ENCODE results near the gene PDLIM5. TPM values are rescaled to one million over a fixed set of nuclear protein-coding genes. Genes with fewer than 3 reads are reported as not detected.
"Not testable (repeated sequence)": the region's sequence is repeated elsewhere in the genome, so short reads cannot be mapped to it uniquely, and the experiment has no call there.

Gene PDLIM5
- total RNA-seq, 4 donors from 2014 or later, result 90.5 to 148 (median 115) TPM

DNA sequence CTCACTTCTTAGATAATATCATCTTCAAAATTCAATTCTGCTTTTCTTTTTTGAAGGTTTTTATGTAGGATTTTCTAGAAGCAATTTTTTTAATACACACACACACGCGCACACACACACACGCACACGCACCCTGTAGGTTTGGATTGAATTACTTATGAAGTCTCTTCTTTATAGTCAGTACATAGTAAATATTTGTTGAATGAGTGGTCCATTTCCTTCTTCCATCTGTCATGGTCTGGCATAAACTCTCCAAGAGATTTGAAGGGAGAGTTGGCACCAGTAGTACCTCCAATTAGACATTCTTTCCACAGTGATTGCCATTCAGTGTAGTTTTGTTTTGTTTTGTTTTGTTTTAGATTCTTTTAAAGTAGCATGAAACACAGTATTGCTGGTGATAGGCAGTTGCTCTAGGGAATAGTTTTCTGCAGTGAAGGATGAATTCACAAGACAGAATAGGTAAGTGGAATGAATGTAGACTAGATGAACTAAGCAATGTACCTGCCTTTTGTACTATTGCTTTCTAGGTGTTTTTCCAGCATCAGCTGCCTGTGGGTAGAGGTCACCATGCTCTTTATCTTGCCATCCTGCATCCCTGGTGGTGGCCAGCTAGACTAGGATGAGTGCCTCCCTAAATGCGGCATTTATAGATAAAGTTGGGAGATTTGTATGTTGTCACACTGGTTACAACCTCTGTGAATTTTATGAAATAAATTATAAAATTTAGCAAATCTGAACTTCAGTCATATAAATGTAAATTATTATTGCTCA lies 20.5 kb downstream of the PDLIM5 start:
- Histone ChIP-seq H3K4me1 (peaks cover 23% of the 10 kb centered on the region), H3K27ac (no peak overlapping the region), H3K4me3 (no peak overlapping the region), H3K36me3 (no peaks in the 10 kb centered on the region), H3K27me3 (no peaks in the 10 kb centered on the region), H3K9me3 (no peaks in the 10 kb centered on the region)
- TF ChIP-seq POLR2A (IDR thresholded peaks at IDR 0.05) (no peak), POLR2AphosphoS5 (IDR thresholded peaks at IDR 0.05) (no peak), EP300 (IDR thresholded peaks at IDR 0.05) (no peak)
- TF ChIP-seq, protein P1, sequence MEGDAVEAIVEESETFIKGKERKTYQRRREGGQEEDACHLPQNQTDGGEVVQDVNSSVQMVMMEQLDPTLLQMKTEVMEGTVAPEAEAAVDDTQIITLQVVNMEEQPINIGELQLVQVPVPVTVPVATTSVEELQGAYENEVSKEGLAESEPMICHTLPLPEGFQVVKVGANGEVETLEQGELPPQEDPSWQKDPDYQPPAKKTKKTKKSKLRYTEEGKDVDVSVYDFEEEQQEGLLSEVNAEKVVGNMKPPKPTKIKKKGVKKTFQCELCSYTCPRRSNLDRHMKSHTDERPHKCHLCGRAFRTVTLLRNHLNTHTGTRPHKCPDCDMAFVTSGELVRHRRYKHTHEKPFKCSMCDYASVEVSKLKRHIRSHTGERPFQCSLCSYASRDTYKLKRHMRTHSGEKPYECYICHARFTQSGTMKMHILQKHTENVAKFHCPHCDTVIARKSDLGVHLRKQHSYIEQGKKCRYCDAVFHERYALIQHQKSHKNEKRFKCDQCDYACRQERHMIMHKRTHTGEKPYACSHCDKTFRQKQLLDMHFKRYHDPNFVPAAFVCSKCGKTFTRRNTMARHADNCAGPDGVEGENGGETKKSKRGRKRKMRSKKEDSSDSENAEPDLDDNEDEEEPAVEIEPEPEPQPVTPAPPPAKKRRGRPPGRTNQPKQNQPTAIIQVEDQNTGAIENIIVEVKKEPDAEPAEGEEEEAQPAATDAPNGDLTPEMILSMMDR (IDR thresholded peaks at IDR 0.05), result no peak
- 85% methylated on average over 5 of the region's 5 CpGs for WGBS
- no peak for DNase-seq (ENCODE audit: low spot score in 2 of 2)

DNA sequence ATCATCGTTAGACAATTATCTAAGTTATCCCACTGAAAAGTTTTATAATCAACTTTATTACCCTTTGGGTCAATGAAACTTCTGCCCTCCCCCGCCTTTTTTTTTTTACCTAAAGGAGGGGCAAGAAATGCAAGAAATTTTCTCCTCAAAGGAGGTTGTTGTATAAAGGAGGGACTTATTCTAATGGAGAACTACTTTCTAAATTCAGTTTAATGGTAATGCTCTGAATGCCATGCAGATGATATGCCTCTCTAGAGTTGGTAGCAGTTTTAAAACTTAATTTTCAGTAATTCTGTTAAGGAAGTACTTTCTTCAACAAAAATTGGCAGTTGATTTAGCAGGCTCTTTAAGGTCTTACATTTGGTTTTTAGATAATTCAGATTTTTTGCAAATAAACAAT lies 23.3 kb downstream of the PDLIM5 start:
- H3K27ac ChIP-seq, result no peak overlapping the region
- TF ChIP-seq POLR2AphosphoS5 (IDR thresholded peaks at IDR 0.05), result no peak
- TF ChIP-seq POLR2A (IDR thresholded peaks at IDR 0.05), result no peak
- TF ChIP-seq EP300 (IDR thresholded peaks at IDR 0.05), result no peak
- TF ChIP-seq, protein P1 (IDR thresholded peaks at IDR 0.05), result no peak

DNA sequence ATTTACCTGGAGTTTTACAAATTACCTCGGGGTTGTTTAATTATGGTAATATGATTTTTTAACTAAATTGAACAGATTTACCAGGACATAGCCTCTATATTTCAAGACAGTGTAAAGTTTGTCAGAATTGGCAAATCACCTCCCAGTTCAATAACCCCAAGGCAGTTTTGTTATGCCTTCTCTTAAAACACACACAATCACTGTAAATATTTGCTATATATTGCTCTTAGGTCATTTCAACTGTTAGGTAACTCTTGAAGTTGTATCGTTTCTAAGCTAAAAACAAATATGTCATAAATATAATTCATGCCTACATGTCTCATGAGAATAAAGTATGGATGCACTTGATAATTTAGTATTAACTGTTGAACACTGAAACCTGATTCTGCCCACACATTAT lies 24.1 kb downstream of the PDLIM5 start:
- peaks cover 29% of the 10 kb centered on the region for H3K4me1 ChIP-seq
- no peaks in the 10 kb centered on the region for H3K9me3 ChIP-seq
- H3K4me3 ChIP-seq, result no peak overlapping the region
- no peak overlapping the region for H3K27ac ChIP-seq
- TF ChIP-seq POLR2A (IDR thresholded peaks at IDR 0.05) (no peak), EP300 (IDR thresholded peaks at IDR 0.05) (no peak), POLR2AphosphoS5 (IDR thresholded peaks at IDR 0.05) (no peak)
- H3K36me3 ChIP-seq, result no peaks in the 10 kb centered on the region
- 73% methylated on average over 2 of the region's 2 CpGs for WGBS
- H3K27me3 ChIP-seq, result no peaks in the 10 kb centered on the region
- no peak for DNase-seq (ENCODE audit: low spot score in 2 of 2)

More for the DNA sequence above, 23.3 kb downstream of the PDLIM5 start:
- Histone ChIP-seq H3K9me3 (no peaks in the 10 kb centered on the region), H3K27me3 (no peaks in the 10 kb centered on the region), H3K4me3 (no peak overlapping the region), H3K4me1 (peaks cover 23% of the 10 kb centered on the region), H3K36me3 (no peaks in the 10 kb centered on the region)
- no peak for DNase-seq (ENCODE audit: low spot score in 2 of 2)
- WGBS, result 93% methylated on average over 2 of the region's 2 CpGs

DNA sequence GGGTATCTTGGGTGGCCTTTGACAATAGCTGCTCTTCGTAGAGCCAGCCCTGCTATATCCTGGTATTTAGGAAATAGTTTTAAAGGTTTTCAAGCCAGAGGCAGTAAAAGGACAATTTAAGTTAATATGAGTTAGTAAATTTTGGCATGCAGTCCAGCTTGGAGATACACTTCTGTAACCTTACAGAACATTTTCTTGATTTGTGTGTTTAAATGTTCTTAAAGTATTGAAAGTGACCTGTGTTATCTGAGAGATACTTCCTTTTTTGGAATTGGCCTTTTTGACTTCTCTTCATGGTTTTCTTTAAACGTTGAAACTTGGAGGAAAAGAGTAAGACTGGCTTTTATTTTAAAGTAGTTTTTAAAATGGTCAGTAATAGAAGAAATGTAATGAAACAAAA lies 25.5 kb downstream of the PDLIM5 start:
- 22% methylated on average over 2 of the region's 2 CpGs for WGBS
- TF ChIP-seq POLR2AphosphoS5 (IDR thresholded peaks at IDR 0.05) (no peak), POLR2A (IDR thresholded peaks at IDR 0.05) (no peak), EP300 (IDR thresholded peaks at IDR 0.05) (no peak)
- TF ChIP-seq, protein P1 (IDR thresholded peaks at IDR 0.05), result no peak
- Histone ChIP-seq H3K36me3 (no peaks in the 10 kb centered on the region), H3K9me3 (no peaks in the 10 kb centered on the region), H3K27me3 (no peaks in the 10 kb centered on the region), H3K4me1 (peaks cover 29% of the 10 kb centered on the region), H3K4me3 (no peak overlapping the region), H3K27ac (no peak overlapping the region)
- no peak for DNase-seq (ENCODE audit: low spot score in 2 of 2)

DNA sequence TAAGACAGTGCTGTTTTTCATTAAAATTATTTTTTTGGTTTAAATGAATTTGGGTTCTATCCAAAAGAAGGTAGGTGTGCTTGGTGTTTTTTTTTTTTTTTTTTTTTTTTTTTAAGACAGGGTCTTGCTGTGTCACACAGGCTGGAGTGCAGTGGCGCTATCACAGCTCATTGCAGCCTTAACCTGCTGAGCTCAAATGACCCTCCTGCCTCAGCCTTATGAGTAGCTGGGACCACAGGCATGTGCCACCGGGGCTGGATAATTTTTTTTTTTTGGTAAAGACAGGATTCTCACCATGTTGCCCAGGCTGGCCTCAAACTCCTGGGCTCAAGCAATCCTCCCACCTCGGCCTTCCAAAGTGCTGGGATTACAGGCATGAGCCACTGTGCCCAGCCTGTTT lies 27.1 kb downstream of the PDLIM5 start:
- H3K27ac ChIP-seq; H3K4me3 ChIP-seq; DNase-seq (ENCODE audit: low spot score in 2 of 2); H3K9me3 ChIP-seq; H3K36me3 ChIP-seq; H3K27me3 ChIP-seq: not testable (repeated sequence)
- peaks cover 26% of the 10 kb centered on the region for H3K4me1 ChIP-seq
- 73% methylated on average over 3 of the region's 3 CpGs for WGBS

DNA sequence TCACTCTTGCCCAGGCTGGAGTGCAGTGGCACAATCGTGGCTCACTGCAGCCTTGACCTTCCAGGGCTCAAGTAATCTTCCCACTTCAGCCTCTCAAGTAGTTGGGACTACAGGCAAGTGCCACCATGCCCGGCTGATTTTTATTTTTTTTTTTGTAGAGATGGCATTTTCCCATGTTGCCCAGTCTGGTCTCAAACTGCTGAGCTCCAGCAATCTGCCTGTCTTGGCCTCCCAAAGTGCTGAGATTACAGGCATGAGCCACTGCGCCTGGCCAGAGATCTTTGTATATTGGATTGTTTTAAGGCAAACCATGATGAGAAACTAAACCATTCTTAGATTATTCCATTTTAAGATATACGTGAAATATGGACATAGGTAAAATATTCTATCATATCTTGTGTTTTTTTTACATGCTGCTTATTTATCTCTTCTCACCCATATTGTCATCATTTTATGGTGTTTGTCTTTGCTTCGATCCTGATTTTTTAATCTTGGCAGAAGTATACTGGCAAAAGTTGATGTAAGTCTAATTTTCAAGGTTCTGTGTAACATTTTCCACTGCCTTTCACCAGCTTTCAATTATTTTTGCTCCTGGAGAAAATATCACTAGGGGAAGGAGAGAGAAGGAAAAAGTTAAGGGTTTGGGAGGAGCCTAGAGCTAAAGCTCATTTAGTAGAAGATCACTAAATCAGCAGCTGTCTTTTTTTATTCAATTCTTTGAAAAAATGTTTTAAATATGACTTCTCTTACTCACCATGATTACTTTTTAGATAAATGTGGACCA lies 27.8 kb downstream of the PDLIM5 start:
- Histone ChIP-seq H3K4me1 (peaks cover 26% of the 10 kb centered on the region), H3K36me3 (no peaks in the 10 kb centered on the region), H3K4me3 (no peak overlapping the region), H3K9me3 (no peaks in the 10 kb centered on the region), H3K27ac (peak overlapping the region; percentile 10), H3K27me3 (no peaks in the 10 kb centered on the region)
- 76% methylated on average over 5 of the region's 5 CpGs for WGBS
- TF ChIP-seq, protein P1 (IDR thresholded peaks at IDR 0.05), result no peak
- no peak for TF ChIP-seq EP300 (IDR thresholded peaks at IDR 0.05)
- TF ChIP-seq POLR2AphosphoS5 (IDR thresholded peaks at IDR 0.05), result no peak
- no peak for TF ChIP-seq POLR2A (IDR thresholded peaks at IDR 0.05)
- DNase-seq (ENCODE audit: low spot score in 2 of 2), result no peak

All from suprapubic skin (tissue), 4 donors.